ENCODE results near the gene RNASE13.

Gene RNASE13

DNA sequence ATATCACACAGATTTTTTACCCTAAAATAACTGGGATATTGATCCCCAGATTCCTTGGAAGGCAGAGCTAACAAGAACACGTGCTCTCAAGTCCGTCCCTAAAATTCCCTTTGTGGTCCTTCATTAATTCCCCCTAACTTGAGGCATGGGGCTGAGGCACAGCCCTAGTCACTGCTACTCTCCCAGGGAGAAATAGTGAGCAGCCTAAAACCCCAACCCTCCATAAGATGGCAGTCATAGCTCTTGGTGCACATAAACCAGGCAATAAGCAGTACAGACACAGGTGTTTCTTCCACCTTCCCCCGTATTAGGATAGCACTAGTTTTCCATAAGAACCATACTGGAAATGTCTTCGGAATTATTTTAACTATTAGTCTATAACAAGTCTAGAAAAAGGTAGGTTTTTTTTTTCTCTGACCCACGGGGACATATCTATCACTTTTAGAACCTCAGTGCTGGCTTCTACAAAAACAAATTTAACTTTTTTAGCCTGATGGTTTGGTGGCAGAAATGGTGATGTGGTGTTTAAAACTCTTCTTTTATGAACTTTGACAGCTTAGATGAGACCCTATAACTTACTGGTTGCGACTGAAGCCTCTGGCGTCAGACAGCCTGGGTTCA lies 32.4 kb upstream of the RNASE13 start:
- DNase-seq (ENCODE audit: low read depth in 2 of 2) = no peak

- DNase-seq (ENCODE audit: low read depth in 2 of 2) = peak; percentile 71 to 74
Measured at GRCh38 chr14:21063479-21063878, 28.9 kb upstream of the RNASE13 start.

- no peak for DNase-seq (ENCODE audit: low read depth in 2 of 2)
Measured at GRCh38 chr14:21061347-21061668, 26.7 kb upstream of the RNASE13 start.

- no peak for DNase-seq (ENCODE audit: low read depth in 2 of 2)
Measured at GRCh38 chr14:21060614-21061346, 26.2 kb upstream of the RNASE13 start.

DNA sequence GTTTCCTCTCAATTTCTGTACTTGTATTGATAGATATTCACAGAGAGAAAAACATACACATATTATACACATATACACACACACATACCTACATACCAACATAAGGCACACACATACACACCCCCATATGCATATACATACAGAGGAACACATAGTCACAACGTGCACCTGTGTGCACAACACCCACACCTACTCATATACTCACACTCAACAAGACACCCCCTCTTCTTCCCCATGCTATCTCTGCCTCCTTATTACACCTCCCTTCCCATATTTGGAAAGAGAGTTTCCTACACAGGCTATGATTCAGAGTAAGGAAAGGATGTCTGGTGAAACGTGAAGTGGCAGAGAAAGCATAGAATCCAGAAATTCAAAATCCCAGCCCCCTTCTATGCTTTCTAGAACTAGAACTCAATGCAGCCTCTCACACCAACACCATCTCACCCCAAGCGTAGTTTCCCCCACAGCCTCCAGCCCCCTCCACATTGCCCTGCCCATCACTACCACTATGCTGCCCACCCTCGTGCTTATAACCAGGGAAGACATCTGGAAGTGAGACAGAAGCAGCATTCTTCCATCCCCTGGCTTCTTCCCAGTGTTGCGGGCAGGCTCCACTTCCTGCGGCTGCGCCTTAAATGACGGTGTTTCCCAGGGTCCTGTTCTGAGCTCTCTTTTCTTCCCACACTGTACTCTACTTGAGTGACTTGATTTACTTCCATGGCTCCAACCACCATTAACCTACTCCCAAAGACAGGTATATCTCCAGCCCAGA lies 25.4 kb upstream of the RNASE13 start:
- no peak for DNase-seq (ENCODE audit: low read depth in 2 of 2)

GRCh38 chr14:21058903-21059302 lies 24.3 kb upstream of the RNASE13 start:
- no peak for DNase-seq (ENCODE audit: low read depth in 2 of 2)

DNA sequence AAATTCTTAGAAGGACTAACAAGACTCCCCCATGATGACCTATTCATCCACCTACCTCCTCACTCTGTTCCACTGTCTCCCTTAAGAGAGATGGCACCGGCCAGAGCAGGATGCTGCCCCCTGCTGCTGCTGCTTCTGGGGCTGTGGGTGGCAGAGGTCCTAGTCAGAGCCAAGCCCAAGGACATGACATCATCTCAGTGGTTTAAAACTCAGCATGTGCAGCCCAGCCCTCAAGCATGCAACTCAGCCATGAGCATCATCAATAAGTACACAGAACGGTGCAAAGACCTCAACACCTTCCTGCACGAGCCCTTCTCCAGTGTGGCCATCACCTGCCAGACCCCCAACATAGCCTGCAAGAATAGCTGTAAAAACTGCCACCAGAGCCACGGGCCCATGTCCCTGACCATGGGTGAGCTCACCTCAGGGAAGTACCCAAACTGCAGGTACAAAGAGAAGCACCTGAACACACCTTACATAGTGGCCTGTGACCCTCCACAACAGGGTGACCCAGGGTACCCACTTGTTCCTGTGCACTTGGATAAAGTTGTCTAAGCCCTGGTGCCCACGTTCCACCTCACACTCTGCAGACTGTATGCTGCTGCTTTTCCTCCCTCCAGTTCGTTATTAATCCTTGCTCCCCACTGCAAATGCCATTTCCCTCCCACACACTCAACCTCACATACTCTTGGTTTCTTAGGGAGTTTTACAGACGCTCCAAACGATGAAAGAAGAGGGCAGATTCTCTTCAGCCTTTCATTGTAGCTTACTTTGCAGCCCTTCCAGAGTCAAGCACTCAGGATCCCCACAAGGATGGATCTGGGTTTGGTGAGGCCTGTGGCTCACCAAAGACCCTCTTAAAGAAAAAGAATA lies 23.4 kb upstream of the RNASE13 start, which contains the start of gene RNASE8:
Gene RNASE8 (plus strand): TSS at position 20 of the 873 bp plus-strand sequence. CDS start 71 bp downstream, at position 91.
- DNase-seq (ENCODE audit: low read depth in 2 of 2) = no peak

DNA sequence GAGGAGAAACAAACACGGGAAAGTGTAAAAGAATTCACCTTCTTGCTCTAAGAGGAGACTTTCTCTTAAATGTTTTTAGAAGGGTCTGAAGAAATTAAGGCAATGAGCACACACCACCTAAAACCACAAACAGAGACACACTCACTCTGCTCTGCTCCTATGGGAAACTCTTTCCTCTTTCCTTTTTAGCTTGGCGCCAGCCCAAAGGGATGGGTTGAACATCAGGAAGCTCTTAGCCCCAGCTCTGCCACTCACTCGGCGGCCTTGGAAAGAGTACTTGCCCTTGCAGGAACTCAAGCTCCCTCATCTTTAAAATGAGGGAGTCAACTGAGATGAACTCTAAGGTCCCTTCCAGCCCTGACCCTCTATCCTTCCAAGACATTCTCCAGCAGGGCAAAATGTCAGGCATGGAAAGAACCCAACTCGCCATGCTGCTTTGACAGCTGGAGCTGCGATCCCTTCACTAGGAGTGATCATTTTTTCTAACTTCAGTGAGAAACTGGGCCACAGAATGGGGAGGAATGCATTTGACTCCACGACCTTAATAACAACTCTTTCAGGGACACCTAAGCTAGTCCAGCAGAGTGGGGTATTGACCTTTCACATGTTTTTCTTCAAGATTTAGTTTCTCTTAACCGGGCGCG lies 22.0 kb upstream of the RNASE13 start:
- no peak for DNase-seq (ENCODE audit: low read depth in 2 of 2)

- no peak for DNase-seq (ENCODE audit: low read depth in 2 of 2)
Measured at GRCh38 chr14:21055432-21056117, 21.0 kb upstream of the RNASE13 start.

DNA sequence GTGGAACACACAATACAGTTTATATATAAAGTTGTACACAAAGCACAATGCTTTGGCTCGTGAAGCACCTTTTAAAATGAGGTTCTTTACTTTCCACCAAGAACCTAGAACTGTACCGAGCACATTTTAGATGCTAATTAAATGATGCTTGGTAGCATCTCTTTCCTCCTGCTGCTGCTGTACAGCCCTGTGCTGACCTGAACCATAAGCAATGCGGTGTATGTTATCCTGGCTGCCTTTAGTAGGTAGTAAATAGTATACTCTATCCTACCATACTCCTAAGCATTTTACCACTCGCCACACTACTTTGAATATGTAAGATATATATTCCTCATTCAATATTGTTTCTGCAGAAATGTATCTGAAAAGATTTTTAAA lies 20.1 kb upstream of the RNASE13 start:
- no peak for DNase-seq (ENCODE audit: low read depth in 2 of 2)

DNA sequence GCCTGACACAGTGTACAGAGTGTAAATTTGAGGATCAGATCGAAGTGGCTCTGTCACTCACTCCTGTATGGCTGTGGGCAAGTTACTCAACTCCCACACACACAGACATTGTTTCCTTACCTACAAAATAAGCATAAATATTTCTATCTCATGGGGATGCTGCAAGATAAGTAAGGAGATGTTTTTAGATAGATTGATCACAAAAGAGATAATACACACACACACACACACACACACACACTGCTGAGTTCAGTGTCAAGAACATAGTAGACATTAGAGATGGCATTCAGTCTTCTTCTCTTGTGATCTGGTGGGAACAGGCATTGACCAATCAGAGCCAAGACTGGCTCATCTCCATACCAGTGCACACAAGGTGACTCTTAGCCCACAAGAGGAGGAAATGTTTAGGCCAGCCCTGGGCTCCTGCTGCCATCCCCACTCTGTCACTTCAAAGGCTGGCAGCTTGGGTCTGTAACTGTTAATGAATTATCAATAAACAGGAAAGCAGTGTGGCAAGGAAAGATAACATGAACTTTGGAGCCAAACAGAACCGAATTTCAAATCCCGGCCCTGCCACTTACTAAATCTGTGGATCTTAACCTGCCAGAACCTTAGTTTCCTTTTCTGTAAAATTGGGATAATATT lies 19.6 kb upstream of the RNASE13 start:
- DNase-seq (ENCODE audit: low read depth in 2 of 2) = no peak

DNA sequence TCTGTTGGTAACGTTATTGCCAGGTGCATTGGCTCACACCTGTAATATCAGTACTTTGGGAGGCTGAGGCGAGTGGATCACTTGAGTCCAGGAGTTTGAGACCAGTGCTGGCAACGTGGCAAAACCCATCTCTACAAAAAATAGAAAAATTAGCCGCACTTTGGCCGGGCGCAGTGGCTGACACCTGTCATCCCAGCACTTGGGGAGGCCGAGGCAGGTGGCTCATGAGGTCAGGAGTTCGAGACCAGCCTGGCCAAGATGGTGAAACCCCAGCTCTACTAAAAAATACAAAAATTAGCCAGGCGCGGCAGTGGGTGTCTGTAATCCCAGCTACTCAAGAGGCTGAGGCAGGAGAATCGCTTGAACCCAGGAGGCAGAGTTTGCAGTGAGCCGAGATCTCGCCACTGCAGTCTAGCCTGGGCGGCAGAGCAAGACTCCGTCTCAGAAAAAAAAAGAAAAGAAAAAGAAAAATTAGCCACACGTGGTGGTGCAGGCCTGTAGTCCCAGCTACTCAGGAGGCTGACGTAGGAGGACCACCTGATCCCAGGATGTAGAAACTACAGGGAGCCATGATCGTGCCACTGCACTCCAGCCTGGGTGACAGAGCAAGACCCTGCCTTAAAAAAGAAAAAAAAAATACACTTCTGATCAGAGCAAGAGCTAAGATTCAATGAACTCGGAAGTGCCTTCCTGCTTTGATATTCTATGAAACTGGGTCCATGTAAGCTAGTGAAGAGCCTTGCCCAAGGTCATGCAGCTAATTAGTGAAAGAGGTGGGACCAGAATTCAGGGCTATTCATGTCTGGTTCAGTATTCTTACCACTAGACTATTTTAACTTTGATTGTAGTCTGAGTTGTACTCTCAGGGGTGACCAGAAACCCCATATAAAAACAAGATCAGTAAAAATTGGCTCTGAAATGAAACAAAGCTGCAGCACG lies 18.8 kb upstream of the RNASE13 start:
- DNase-seq (ENCODE audit: low read depth in 2 of 2) = no peak

GRCh38 chr14:21050597-21050996 lies 16.0 kb upstream of the RNASE13 start:
- no peak for DNase-seq (ENCODE audit: low read depth in 2 of 2)

GRCh38 chr14:21049271-21049673 lies 14.7 kb upstream of the RNASE13 start:
- DNase-seq (ENCODE audit: low read depth in 2 of 2) = no peak

DNA sequence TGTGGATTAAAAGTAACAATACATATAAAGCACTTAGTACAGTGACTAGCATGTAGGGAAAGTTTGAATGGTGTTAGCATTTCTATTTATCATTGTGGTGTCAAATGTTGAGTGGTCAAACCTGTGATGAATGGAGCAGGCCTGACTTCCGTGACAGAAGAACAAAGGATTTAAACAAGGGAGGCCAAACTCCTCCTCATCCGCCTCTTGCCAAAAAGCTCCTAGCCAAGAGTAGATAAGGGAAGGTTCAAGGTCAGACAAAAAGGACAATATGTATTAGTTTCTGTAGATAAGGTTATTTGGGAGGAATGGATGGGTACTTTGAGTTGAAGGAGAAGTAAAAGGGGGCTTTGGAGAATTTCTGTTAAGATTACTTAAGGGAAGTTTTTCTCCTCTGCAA lies 14.0 kb upstream of the RNASE13 start:
- no peak for DNase-seq (ENCODE audit: low read depth in 2 of 2)

DNA sequence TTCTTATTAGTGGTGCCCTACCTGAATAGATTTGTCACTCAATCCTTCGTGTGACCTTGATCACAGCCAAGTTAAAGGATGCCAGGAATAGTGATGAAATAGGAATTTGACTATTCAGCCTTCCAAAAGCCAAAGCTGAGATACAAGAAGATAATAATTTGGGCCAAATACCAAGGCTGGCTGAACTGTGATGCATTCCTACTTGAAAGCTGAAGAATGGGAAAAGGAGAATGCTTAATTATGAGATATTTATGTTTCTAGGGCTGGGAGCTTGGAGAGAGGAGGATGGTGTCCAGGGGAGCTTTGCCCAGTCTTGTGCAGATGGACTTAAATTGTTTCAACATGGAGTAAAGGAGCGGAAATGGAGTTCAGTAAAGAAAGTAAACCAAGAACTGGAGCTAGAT lies 12.8 kb upstream of the RNASE13 start:
- no peak for DNase-seq (ENCODE audit: low read depth in 2 of 2)

DNA sequence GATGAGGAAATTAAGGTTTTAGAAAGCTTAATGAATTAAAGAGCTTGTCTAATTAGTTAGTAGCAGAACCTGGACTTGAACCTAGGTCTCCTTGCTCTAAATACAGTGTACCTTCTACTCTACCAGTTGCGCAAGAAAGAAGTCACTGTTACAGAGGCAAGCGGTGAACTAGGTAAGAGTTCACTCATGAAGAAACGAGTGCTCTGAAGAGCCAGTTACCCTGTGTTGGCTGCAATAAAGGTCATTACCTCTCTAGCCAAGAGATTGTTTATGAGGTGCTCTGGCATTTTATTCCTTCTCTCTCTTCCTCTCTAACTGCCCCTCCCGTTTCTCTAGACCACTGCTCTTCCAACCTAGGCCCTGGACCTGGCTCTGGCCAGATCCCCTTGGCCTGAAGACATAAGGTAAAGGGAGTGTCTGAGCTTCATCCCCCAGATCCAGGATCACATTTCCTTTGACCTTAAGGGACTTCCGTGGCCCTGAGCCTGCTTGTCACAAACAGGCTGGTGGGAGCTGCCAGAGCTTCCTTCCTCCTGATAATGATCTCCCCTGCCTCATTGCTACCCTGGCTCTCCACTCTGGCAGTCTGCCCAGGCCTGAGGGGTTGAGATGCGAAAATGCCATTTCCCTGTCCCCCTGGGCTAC lies 9.5 kb upstream of the RNASE13 start:
- DNase-seq (ENCODE audit: low read depth in 2 of 2) = no peak

DNA sequence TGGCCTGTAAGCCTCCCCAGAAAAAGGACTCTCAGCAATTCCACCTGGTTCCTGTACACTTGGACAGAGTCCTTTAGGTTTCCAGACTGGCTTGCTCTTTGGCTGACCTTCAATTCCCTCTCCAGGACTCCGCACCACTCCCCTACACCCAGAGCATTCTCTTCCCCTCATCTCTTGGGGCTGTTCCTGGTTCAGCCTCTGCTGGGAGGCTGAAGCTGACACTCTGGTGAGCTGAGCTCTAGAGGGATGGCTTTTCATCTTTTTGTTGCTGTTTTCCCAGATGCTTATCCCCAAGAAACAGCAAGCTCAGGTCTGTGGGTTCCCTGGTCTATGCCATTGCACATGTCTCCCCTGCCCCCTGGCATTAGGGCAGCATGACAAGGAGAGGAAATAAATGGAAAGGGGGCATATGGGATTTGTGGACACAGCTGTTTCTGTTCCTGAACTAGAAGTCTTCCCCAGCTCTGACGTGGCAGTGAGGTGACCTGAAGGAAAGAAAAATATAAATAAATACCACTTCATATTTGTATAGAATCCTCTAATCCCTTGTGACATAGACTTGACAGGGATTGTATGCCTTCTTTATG lies 8.9 kb upstream of the RNASE13 start:
- DNase-seq (ENCODE audit: low read depth in 2 of 2) = no peak

Data from fibroblast of skin of left biceps (primary cell).